Neural cell (in vitro differentiated cells): ENCODE results near the gene FSHR.

Experiments
- EP300 ChIP-seq: fragments of 450-650 bp; conservative IDR thresholded peaks from 2 replicates; pipeline ENCODE4 v1.6.1; 2014; ENCODE audit warnings: antibody characterized with exemption, mild to moderate bottlenecking, moderate library complexity; ENCODE audit not compliant: poor library complexity, severe bottlenecking
- EZH2 ChIP-seq: fragments of 200-600, 300-800 bp; shearing (Covaris generic), sonication (generic); IDR thresholded peaks from 2 replicates; pipeline ENCODE4 v1.6.1; 2014; ENCODE audit warnings: antibody characterized with exemption, low read length, borderline replicate concordance, mild to moderate bottlenecking; ENCODE audit not compliant: insufficient read depth, poor library complexity, severe bottlenecking
- MXI1 ChIP-seq: fragments of 450-650 bp; conservative IDR thresholded peaks from 2 replicates; pipeline ENCODE4 v1.6.1; 2014; ENCODE audit warnings: antibody characterized with exemption, mild to moderate bottlenecking; ENCODE audit not compliant: poor library complexity, severe bottlenecking
- POLR2AphosphoS5 ChIP-seq: IDR thresholded peaks from 2 replicates; pipeline ENCODE4 v1.6.1; 2012
- RAD21 ChIP-seq: fragments of 450-650 bp; conservative IDR thresholded peaks from 2 replicates; pipeline ENCODE4 v1.6.1; 2014; ENCODE audit warnings: antibody characterized with exemption, mild to moderate bottlenecking, moderate library complexity
- SMC3 ChIP-seq: fragments of 450-650 bp; conservative IDR thresholded peaks from 2 replicates; pipeline ENCODE4 v1.6.1; 2014; ENCODE audit warnings: antibody characterized with exemption, mild to moderate bottlenecking, moderate library complexity; ENCODE audit not compliant: poor library complexity
- TF ChIP-seq, protein P1 (sequence below): fragments of 450-650 bp; IDR thresholded peaks from 2 replicates; pipeline ENCODE4 v1.5.1; 2014; ENCODE audit warnings: antibody characterized with exemption, mild to moderate bottlenecking, moderate library complexity; ENCODE audit not compliant: poor library complexity, severe bottlenecking
- TF ChIP-seq, protein P2 (sequence below): IDR thresholded peaks from 2 replicates; pipeline ENCODE4 v1.6.1; 2012; ENCODE audit warnings: borderline replicate concordance

DNA sequence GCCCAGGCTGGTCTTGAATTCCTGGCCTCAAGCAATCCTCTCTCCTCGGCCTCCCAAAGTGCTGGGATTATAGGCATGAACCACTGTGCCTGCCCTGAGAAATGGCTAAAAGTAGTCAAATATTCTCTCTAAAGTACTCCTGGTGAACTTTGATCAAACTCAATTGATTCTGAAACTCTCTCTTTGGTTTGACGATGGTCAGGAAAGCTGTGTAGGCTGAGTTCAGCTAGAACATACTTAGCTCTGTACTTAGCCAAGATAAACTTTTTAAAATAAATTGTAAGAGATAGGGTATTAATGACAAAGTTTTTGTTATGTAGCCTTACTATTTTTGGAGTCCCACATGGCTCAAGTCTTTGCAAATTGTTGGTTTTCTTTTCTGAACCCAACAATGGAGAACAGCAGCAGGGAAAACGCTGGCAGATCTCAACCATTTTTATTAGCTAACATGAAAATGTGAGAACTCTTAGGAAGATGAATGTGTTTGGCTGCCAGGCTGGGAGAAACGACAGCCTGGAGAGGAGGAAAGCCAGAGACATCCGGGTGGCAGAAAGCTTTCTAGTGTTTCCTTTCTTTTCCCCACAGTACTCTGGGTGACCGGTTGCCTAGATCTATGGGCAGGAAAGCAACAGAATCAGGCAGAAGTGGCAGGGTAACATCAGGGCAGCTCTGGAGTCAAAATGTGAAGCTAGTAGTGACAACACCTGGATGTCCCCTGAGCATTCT, 205.8 kb downstream of the FSHR start:
- TF ChIP-seq, protein P1, sequence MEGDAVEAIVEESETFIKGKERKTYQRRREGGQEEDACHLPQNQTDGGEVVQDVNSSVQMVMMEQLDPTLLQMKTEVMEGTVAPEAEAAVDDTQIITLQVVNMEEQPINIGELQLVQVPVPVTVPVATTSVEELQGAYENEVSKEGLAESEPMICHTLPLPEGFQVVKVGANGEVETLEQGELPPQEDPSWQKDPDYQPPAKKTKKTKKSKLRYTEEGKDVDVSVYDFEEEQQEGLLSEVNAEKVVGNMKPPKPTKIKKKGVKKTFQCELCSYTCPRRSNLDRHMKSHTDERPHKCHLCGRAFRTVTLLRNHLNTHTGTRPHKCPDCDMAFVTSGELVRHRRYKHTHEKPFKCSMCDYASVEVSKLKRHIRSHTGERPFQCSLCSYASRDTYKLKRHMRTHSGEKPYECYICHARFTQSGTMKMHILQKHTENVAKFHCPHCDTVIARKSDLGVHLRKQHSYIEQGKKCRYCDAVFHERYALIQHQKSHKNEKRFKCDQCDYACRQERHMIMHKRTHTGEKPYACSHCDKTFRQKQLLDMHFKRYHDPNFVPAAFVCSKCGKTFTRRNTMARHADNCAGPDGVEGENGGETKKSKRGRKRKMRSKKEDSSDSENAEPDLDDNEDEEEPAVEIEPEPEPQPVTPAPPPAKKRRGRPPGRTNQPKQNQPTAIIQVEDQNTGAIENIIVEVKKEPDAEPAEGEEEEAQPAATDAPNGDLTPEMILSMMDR, result no peak
- TF ChIP-seq POLR2AphosphoS5 (no peak), RAD21 (no peak), MXI1 (no peak), EP300 (no peak), EZH2 (no peak), SMC3 (no peak)
- TF ChIP-seq, protein P2, sequence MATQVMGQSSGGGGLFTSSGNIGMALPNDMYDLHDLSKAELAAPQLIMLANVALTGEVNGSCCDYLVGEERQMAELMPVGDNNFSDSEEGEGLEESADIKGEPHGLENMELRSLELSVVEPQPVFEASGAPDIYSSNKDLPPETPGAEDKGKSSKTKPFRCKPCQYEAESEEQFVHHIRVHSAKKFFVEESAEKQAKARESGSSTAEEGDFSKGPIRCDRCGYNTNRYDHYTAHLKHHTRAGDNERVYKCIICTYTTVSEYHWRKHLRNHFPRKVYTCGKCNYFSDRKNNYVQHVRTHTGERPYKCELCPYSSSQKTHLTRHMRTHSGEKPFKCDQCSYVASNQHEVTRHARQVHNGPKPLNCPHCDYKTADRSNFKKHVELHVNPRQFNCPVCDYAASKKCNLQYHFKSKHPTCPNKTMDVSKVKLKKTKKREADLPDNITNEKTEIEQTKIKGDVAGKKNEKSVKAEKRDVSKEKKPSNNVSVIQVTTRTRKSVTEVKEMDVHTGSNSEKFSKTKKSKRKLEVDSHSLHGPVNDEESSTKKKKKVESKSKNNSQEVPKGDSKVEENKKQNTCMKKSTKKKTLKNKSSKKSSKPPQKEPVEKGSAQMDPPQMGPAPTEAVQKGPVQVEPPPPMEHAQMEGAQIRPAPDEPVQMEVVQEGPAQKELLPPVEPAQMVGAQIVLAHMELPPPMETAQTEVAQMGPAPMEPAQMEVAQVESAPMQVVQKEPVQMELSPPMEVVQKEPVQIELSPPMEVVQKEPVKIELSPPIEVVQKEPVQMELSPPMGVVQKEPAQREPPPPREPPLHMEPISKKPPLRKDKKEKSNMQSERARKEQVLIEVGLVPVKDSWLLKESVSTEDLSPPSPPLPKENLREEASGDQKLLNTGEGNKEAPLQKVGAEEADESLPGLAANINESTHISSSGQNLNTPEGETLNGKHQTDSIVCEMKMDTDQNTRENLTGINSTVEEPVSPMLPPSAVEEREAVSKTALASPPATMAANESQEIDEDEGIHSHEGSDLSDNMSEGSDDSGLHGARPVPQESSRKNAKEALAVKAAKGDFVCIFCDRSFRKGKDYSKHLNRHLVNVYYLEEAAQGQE, result no peak
